SK-N-SH (cell line): ENCODE data around the gene PHOSPHO2. TPM values are rescaled to one million over a fixed set of nuclear protein-coding genes. Genes with fewer than 3 reads are reported as not detected.
A peak's percentile ranks its signal among the peaks of the same experiment; 100 is the strongest.

ENCODE experiments used
- CTCF ChIA-PET: fragments of 300-600, 350-600 bp; formaldehyde crosslinking; extraction: SDS; loops from one replicate; lab custom pipeline; 2021; lab: Yijun Ruan, JAX
- POLR2A ChIA-PET: fragments of 350-600 bp; sonication (Branson Sonifier 250); formaldehyde crosslinking; extraction: SDS; loops from one replicate; lab custom pipeline; 2020; ENCODE audit warnings: antibody characterized with exemption, inconsistent platforms; lab: Yijun Ruan, JAX
- DNase-seq: peaks from one replicate; pipeline ENCODE4 v3.0.0; 2012
- H2AFZ ChIP-seq: fragments of 200-600 bp; sonication (generic); 2 replicates; pipeline ENCODE4 v1.8.1; 2016; ENCODE audit warnings: antibody characterized with exemption, mild to moderate bottlenecking, low read depth
- H3F3A ChIP-seq: fragments of 200-600 bp; sonication (generic); replicated peaks from 2 replicates; pipeline ENCODE3; 2016; ENCODE audit warnings: antibody characterized with exemption, mild to moderate bottlenecking; ENCODE audit not compliant: insufficient read depth
- H3K27ac ChIP-seq, 2 experiments: fragments of 200-500 bp in 1 of 2; fragments of 200-600 bp in 1 of 2; sonication (Bioruptor generic) in 1 of 2; sonication (generic), shearing (Covaris generic) in 1 of 2; 2 replicates each; pipeline versions ENCODE4 v1.5.1 to v1.6.1; 2014 to 2016; ENCODE audit warnings: low read depth in 2 of 2, inconsistent platforms in 1 of 2, low read length in 1 of 2, mild to moderate bottlenecking in 1 of 2, mixed read lengths in 1 of 2
- H3K27me3 ChIP-seq: fragments of 200-600 bp; sonication (generic), shearing (Covaris generic); 2 replicates; pipeline ENCODE4 v1.6.1; 2016; ENCODE audit warnings: mixed run types; ENCODE audit not compliant: insufficient read depth
- H3K36me3 ChIP-seq, 2 experiments: fragments of 200-500 bp in 1 of 2; fragments of 200-600 bp in 1 of 2; sonication (Bioruptor generic) in 1 of 2; sonication (generic) in 1 of 2; replicated peaks in 1 of 2; 2 replicates each; pipeline versions ENCODE3 to v1.5.1; 2014 to 2016; ENCODE audit warnings: low read length in 1 of 2, mild to moderate bottlenecking in 1 of 2; ENCODE audit not compliant: insufficient read depth in 2 of 2, control insufficient read depth in 1 of 2
- H3K4me1 ChIP-seq, 2 experiments: fragments of 200-500 bp in 1 of 2; fragments of 200-600 bp in 1 of 2; sonication (Bioruptor generic) in 1 of 2; sonication (generic), shearing (Covaris generic) in 1 of 2; 2 replicates each; pipeline versions ENCODE4 v1.5.1 to v1.6.1; 2014 to 2016; ENCODE audit warnings: low read depth in 1 of 2, low read length in 1 of 2, mixed run types in 1 of 2; ENCODE audit not compliant: insufficient read depth in 2 of 2, control insufficient read depth in 1 of 2
- H3K4me2 ChIP-seq: fragments of 200-600 bp; sonication (generic), shearing (Covaris generic); 2 replicates; pipeline ENCODE4 v1.6.1; 2017; ENCODE audit warnings: mixed run types
- H3K4me3 ChIP-seq, 2 experiments: fragments of 200-500 bp in 1 of 2; fragments of 200-600 bp in 1 of 2; sonication (Bioruptor generic) in 1 of 2; sonication (generic), shearing (Covaris generic) in 1 of 2; 2 replicates each; pipeline versions ENCODE4 v1.5.1 to v1.8.1; 2014 to 2016; ENCODE audit warnings: low read depth in 2 of 2, inconsistent platforms in 1 of 2, low read length in 1 of 2, mild to moderate bottlenecking in 1 of 2, mixed read lengths in 1 of 2, moderate library complexity in 1 of 2
- H3K79me2 ChIP-seq: fragments of 200-600 bp; sonication (generic); 2 replicates; pipeline ENCODE4 v1.8.1; 2017; ENCODE audit warnings: mild to moderate bottlenecking; ENCODE audit not compliant: insufficient read depth
- H3K9ac ChIP-seq: fragments of 200-600 bp; sonication (generic); 2 replicates; pipeline ENCODE4 v1.6.1; 2017; ENCODE audit warnings: mixed run types
- H3K9me2 ChIP-seq: fragments of 200-600 bp; sonication (generic); 2 replicates; pipeline ENCODE4 v1.6.1; 2017; ENCODE audit warnings: mixed run types
- H3K9me3 ChIP-seq: fragments of 200-600 bp; sonication (generic); 2 replicates; pipeline ENCODE4 v1.6.1; 2017; ENCODE audit warnings: mixed run types, mild to moderate bottlenecking, moderate library complexity
- H4K20me1 ChIP-seq: fragments of 200-600 bp; sonication (generic); 2 replicates; pipeline ENCODE4 v1.6.1; 2017; ENCODE audit warnings: mild to moderate bottlenecking, mixed run types; ENCODE audit not compliant: insufficient read depth
- CHD2 ChIP-seq: fragments of 150-350 bp; IDR thresholded peaks from 2 replicates; pipeline ENCODE4 v1.6.1; 2018; ENCODE audit warnings: low read length; ENCODE audit not compliant: partially characterized antibody
- EZH2phosphoT487 ChIP-seq: fragments of 200-600 bp; sonication (generic); IDR thresholded peaks from 2 replicates; pipeline ENCODE4 v1.6.1; 2017; ENCODE audit warnings: low read depth, mixed run types, mild to moderate bottlenecking, antibody characterized with exemption, moderate library complexity, borderline replicate concordance
- FOSL2 ChIP-seq: IDR thresholded peaks from 2 replicates; pipeline ENCODE4 v1.4.0; 2012; ENCODE audit warnings: low read depth, mild to moderate bottlenecking, moderate library complexity, borderline replicate concordance
- GABPA ChIP-seq: IDR thresholded peaks from 2 replicates; pipeline ENCODE4 v1.4.0; 2012; ENCODE audit warnings: low read depth, mild to moderate bottlenecking
- JUND ChIP-seq: IDR thresholded peaks from 2 replicates; pipeline ENCODE4 v1.4.0; 2012
- MXI1 ChIP-seq: IDR thresholded peaks from 2 replicates; pipeline ENCODE4 v1.6.1; 2012; ENCODE audit warnings: mild to moderate bottlenecking, low read depth, low read length, improper control_type of control experiment
- NRF1 ChIP-seq: IDR thresholded peaks from 2 replicates; pipeline ENCODE4 v1.6.1; 2012; ENCODE audit warnings: low read depth, mild to moderate bottlenecking, low read length
- RAD21 ChIP-seq: IDR thresholded peaks from 2 replicates; pipeline ENCODE4 v1.6.1; 2012; ENCODE audit warnings: mild to moderate bottlenecking, low read length
- RCOR1 ChIP-seq: fragments of 150-350 bp; IDR thresholded peaks from 2 replicates; pipeline ENCODE4 v1.6.1; 2017; ENCODE audit warnings: antibody characterized with exemption, low read length
- RFX5 ChIP-seq: IDR thresholded peaks from 2 replicates; pipeline ENCODE4 v1.6.1; 2012; ENCODE audit warnings: mild to moderate bottlenecking, improper control_type of control experiment, low read length
- RXRA ChIP-seq: IDR thresholded peaks from 2 replicates; pipeline ENCODE4 v1.4.0; 2012; ENCODE audit warnings: low read depth, mild to moderate bottlenecking, borderline replicate concordance
- SIN3A ChIP-seq: IDR thresholded peaks from 2 replicates; pipeline ENCODE4 v1.6.1; 2012; ENCODE audit warnings: low read depth, mild to moderate bottlenecking, low read length, moderate library complexity, borderline replicate concordance
- SMC3 ChIP-seq: IDR thresholded peaks from 2 replicates; pipeline ENCODE4 v1.6.1; 2012; ENCODE audit warnings: low read depth, low read length, improper control_type of control experiment
- YY1 ChIP-seq: IDR thresholded peaks from 2 replicates; pipeline ENCODE4 v1.4.0; 2012; ENCODE audit warnings: low read depth, mild to moderate bottlenecking
- WGBS: methylation state at CpG from one replicate; pipeline ENCODE4 v1.1.6; 2017; ENCODE audit warnings: low lambda C conversion rate; 5-methylcytosine and 5-hydroxymethylcytosine counted together
- polyA plus RNA-seq, 3 experiments: library from polyadenylated mRNA; depleted of rRNA; stranded (reverse); fragments of >200 nt; gene quantifications; 2 replicates each; pipeline ENCODE4 v1.2.3, GENCODE V29; 2012
- TF ChIP-seq, protein P1 (sequence below): IDR thresholded peaks from 2 replicates; pipeline ENCODE4 v1.4.0; 2012; ENCODE audit warnings: low read depth
- TF ChIP-seq, protein P2 (sequence below): fragments of 200-600 bp; sonication (generic); IDR thresholded peaks from 2 replicates; pipeline ENCODE4 v1.6.1; 2017; ENCODE audit warnings: antibody characterized with exemption, mild to moderate bottlenecking, moderate library complexity
- TF ChIP-seq, protein P3 (sequence below): IDR thresholded peaks from 2 replicates; pipeline ENCODE4 v1.4.0; 2012; ENCODE audit warnings: low read depth, borderline replicate concordance

Gene PHOSPHO2
- polyA plus RNA-seq, 1 of the 3 experiments (the other 2 are of a cell fraction), result 1.1 TPM

GRCh38 chr2:169735623-169736022 is 41.4 kb downstream of the PHOSPHO2 start:
- H3F3A ChIP-seq, result peaks cover 16% of the 10 kb centered on the region
- no peaks in the 10 kb centered on the region for H3K79me2 ChIP-seq
- 93% methylated on average over 4 of the region's 4 CpGs for WGBS
- DNase-seq, result no peak
- ChIA-PET POLR2A (interaction anchor here (4.1 kb wide), 1 partner anchor 20 kb away, joined by 50 read pairs; no protein-coding TSS in a partner anchor), CTCF (interaction anchor here (1.0 to 6.9 kb wide), 5 partner anchors 10 to 207 kb away, joined by 3 to 32 read pairs (median 4); partner anchors contain the start of genes CFAP210 and PHOSPHO2)
- no peak overlapping the region; a peak in 1 of 4 replicates for H3K4me3 ChIP-seq
- H3K27me3 ChIP-seq, result no peaks in the 10 kb centered on the region
- H3K27ac ChIP-seq, result peak overlapping the region in 1 of 2 experiments; percentile 28; a peak in 2 of 4 replicates
- H2AFZ ChIP-seq, result no peak overlapping the region
- H3K9me2 ChIP-seq, result no peaks in the 10 kb centered on the region
- no peaks in the 10 kb centered on the region for H3K9me3 ChIP-seq
- peaks cover 0 to 28% of the 10 kb centered on the region in 2 experiments; a peak in 2 of 4 replicates for H3K4me1 ChIP-seq
- TF ChIP-seq SMC3, result no peak
- no peak for TF ChIP-seq MXI1
- no peak for TF ChIP-seq RAD21
- no peak for TF ChIP-seq JUND
- TF ChIP-seq RXRA, result no peak
- TF ChIP-seq, protein P1, sequence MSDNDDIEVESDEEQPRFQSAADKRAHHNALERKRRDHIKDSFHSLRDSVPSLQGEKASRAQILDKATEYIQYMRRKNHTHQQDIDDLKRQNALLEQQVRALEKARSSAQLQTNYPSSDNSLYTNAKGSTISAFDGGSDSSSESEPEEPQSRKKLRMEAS, result no peak
- no peak for TF ChIP-seq CHD2
- TF ChIP-seq EZH2phosphoT487, result no peak
- TF ChIP-seq, protein P2, sequence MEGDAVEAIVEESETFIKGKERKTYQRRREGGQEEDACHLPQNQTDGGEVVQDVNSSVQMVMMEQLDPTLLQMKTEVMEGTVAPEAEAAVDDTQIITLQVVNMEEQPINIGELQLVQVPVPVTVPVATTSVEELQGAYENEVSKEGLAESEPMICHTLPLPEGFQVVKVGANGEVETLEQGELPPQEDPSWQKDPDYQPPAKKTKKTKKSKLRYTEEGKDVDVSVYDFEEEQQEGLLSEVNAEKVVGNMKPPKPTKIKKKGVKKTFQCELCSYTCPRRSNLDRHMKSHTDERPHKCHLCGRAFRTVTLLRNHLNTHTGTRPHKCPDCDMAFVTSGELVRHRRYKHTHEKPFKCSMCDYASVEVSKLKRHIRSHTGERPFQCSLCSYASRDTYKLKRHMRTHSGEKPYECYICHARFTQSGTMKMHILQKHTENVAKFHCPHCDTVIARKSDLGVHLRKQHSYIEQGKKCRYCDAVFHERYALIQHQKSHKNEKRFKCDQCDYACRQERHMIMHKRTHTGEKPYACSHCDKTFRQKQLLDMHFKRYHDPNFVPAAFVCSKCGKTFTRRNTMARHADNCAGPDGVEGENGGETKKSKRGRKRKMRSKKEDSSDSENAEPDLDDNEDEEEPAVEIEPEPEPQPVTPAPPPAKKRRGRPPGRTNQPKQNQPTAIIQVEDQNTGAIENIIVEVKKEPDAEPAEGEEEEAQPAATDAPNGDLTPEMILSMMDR, result no peak
- no peak for TF ChIP-seq SIN3A
- no peak for TF ChIP-seq NRF1
- TF ChIP-seq YY1, result no peak
- TF ChIP-seq FOSL2, result no peak
- TF ChIP-seq RCOR1, result no peak
- TF ChIP-seq, protein P3, sequence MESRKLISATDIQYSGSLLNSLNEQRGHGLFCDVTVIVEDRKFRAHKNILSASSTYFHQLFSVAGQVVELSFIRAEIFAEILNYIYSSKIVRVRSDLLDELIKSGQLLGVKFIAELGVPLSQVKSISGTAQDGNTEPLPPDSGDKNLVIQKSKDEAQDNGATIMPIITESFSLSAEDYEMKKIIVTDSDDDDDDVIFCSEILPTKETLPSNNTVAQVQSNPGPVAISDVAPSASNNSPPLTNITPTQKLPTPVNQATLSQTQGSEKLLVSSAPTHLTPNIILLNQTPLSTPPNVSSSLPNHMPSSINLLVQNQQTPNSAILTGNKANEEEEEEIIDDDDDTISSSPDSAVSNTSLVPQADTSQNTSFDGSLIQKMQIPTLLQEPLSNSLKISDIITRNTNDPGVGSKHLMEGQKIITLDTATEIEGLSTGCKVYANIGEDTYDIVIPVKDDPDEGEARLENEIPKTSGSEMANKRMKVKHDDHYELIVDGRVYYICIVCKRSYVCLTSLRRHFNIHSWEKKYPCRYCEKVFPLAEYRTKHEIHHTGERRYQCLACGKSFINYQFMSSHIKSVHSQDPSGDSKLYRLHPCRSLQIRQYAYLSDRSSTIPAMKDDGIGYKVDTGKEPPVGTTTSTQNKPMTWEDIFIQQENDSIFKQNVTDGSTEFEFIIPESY, result no peak
- TF ChIP-seq GABPA, result no peak
- no peak for TF ChIP-seq RFX5
- H3K36me3 ChIP-seq, result no peaks in the 10 kb centered on the region
- no peak overlapping the region for H3K9ac ChIP-seq
- no peak overlapping the region for H3K4me2 ChIP-seq
- no peaks in the 10 kb centered on the region for H4K20me1 ChIP-seq
